SJCRH30 (cell line): Measurements from ENCODE around the gene L3MBTL2. TPM values are rescaled to one million over a fixed set of nuclear protein-coding genes. Genes with fewer than 3 reads are reported as not detected.
"Not testable (repeated sequence)": the region's sequence is repeated elsewhere in the genome, so short reads cannot be mapped to it uniquely, and the experiment has no call there.

Experiments used
- DNase-seq, 2 experiments: peaks; one replicate each; pipeline ENCODE4 v3.0.0-alpha.2; 2015 to 2020
- H3K27ac ChIP-seq: fragments of 250-450 bp; sonication (Bioruptor Pico); 2 replicates; pipeline ENCODE4 v1.5.1; 2020; ENCODE audit warnings: mild to moderate bottlenecking, moderate library complexity
- H3K27me3 ChIP-seq: fragments of 250-450 bp; sonication (Bioruptor Pico); 2 replicates; pipeline ENCODE4 v1.5.1; 2020; ENCODE audit warnings: mild to moderate bottlenecking, moderate library complexity
- H3K36me3 ChIP-seq: fragments of 250-450 bp; sonication (Bioruptor Pico); 2 replicates; pipeline ENCODE4 v1.5.1; 2020; ENCODE audit warnings: mild to moderate bottlenecking, moderate library complexity
- H3K4me1 ChIP-seq: fragments of 250-450 bp; sonication (Bioruptor Pico); 2 replicates; pipeline ENCODE4 v1.5.1; 2020; ENCODE audit warnings: mild to moderate bottlenecking, moderate library complexity
- H3K4me3 ChIP-seq: fragments of 250-450 bp; sonication (Bioruptor Pico); 2 replicates; pipeline ENCODE4 v1.5.1; 2020; ENCODE audit warnings: mild to moderate bottlenecking, moderate library complexity
- H3K9me3 ChIP-seq: fragments of 250-450 bp; sonication (Bioruptor Pico); replicated peaks from 2 replicates; pipeline ENCODE4 v1.5.1; 2020; ENCODE audit warnings: mild to moderate bottlenecking, moderate library complexity
- total RNA-seq: library from RNA; depleted of rRNA; stranded (reverse); fragments of >200 nt; shearing (Covaris generic); gene quantifications from 2 replicates; pipeline ENCODE4 v1.2.3, GENCODE V29; 2014

Gene L3MBTL2
- total RNA-seq, 1 experiment from 2014 or later = 21.6 TPM

DNA sequence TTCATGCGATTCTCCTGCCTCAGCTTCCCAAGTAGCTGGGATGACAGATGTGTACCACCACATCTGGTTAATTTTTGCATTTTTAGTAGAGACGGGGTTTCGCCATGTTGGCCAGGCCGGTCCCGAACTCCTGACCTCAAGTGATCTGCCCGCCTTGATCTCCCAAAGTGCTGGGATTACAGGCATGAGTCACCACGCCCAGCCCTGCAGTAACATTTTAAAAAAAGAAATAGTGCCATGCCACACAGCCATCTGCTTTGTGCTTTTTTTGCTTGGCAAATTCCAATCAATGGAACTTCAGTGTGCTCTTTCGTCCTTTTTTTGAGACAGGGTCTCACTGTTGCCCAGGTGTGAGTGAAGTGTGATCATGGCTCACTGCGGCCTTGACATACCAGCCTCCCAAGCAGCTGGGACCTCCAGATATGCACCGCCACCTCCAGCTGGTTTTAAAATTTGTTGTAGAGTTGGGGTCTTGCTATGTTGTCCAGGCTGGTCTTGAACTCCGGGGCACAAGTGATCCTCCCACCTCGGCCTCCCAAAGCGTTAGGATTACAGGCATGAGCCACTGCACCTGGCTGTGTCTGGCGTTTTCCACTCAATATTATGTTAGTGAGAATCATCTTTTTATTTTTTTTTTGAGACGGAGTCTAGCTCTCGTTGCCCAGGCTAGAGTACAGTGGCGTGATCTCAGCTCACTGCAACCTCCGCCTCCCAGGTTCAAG lies 37.4 kb downstream of the L3MBTL2 start:
- Histone ChIP-seq H3K36me3 (no peaks in the 10 kb centered on the region), H3K4me3 (no peak overlapping the region), H3K27me3 (no peaks in the 10 kb centered on the region), H3K9me3 (no peaks in the 10 kb centered on the region), H3K4me1 (no peaks in the 10 kb centered on the region; the same call in 1 of the 2 replicates), H3K27ac (no peak overlapping the region)
- no peak for DNase-seq

DNA sequence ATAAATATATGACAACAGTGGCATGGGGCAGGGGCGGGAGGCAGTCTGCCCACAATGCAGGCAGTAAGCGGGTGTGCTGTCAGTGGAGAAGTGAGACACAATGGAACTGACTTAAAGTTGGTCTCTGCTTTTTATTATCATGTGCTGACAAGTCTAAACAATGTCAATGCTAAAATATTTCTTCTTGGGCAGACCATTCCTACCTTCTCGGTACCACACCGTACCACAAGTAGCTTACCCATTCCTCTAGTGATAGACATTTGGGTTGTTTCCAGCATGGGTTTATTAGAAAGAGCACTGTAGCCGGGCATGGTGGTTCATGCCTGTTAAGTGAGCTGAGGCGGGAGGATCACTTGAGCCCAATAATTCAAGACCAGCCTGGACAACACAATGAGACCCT lies 38.2 kb downstream of the L3MBTL2 start:
- no peak for DNase-seq
- Histone ChIP-seq H3K27me3 (no peaks in the 10 kb centered on the region), H3K9me3 (no peaks in the 10 kb centered on the region), H3K4me3 (no peak overlapping the region), H3K36me3 (peaks cover under 1% of the 10 kb centered on the region; the same call in 1 of the 2 replicates), H3K4me1 (no peaks in the 10 kb centered on the region; the same call in 1 of the 2 replicates), H3K27ac (no peak overlapping the region)

DNA sequence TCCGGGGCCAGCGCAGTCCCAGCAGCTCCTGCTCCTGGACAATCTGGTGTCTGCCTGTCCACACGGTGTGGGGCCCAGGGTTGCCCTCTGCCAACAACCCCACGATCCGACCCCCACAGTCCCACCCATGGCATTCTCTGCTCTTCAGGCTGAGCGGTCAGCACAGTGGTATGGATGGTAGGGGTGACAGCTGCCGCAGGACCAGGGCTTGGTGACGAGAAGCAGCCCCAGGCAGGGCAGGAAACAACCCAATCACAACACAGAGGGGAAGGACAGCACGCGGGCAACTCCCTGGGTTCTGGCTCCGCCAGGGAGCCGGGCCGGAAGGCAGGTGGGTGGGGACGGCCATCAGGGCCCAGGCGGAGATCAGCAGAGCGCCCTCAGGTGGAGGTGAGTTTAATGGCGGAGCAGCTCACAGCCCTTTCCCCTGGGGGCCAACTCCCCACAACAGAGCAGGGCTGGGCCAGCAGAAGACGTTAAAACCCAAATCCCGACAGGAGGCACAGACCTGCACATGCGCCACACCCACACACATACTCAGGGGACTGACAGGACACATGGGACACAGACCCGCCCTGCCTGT lies 40.9 kb downstream of the L3MBTL2 start:
- no peaks in the 10 kb centered on the region for H3K9me3 ChIP-seq
- no peaks in the 10 kb centered on the region for H3K27me3 ChIP-seq
- no peak overlapping the region for H3K4me3 ChIP-seq
- peaks cover 14% of the 10 kb centered on the region; the same call in 1 of the 2 replicates for H3K36me3 ChIP-seq
- no peak overlapping the region for H3K27ac ChIP-seq
- H3K4me1 ChIP-seq = no peaks in the 10 kb centered on the region
- DNase-seq = no peak

DNA sequence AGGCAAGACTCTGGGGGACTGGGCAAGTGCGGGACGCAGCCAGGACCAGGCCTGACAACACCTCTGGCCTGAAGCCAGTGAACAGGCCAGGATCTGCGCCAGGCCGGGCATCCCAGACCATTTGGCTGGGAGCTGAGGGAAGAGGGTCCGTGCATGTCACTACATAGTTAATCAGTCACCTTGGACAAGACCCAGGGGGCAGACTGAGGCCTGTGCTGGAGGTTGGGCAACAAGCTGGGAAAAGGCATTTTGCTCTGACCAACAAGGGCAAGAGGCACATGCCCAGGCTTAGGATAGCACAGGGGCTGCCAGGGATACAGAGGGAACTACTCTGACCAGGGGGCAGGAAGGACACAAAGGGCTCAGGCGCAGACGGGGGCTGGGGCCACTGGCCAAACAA lies 42.6 kb downstream of the L3MBTL2 start:
- Histone ChIP-seq H3K4me3 (no peak overlapping the region), H3K27me3 (no peaks in the 10 kb centered on the region), H3K36me3 (peaks cover 14% of the 10 kb centered on the region; the same call in 1 of the 2 replicates), H3K27ac (no peak overlapping the region), H3K9me3 (no peaks in the 10 kb centered on the region), H3K4me1 (no peaks in the 10 kb centered on the region)
- no peak for DNase-seq

DNA sequence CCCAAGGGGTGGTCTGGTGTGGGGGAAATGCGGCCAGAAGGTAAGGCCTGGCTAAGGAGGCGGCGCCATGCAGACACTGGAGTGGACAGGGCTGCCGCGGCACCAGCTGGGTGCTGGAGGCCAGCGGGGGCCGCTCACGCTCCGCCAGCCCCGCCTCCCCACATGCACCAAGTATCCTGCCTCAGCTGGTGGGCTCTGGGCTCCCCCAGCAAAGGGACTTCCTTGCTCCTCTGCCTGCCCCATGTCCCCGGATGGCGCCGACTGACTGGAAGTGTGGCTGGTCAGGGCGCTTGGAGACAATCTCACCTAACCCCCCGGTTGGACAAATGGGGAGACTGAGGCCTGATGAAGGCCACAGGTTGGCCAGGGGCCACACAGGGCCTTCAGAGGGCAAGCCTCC lies 43.2 kb downstream of the L3MBTL2 start:
- H3K4me1 ChIP-seq = no peaks in the 10 kb centered on the region
- no peak overlapping the region for H3K4me3 ChIP-seq
- H3K36me3 ChIP-seq = peaks cover 14% of the 10 kb centered on the region; the same call in 1 of the 2 replicates
- DNase-seq = no peak
- no peaks in the 10 kb centered on the region for H3K27me3 ChIP-seq
- H3K27ac ChIP-seq = no peak overlapping the region
- H3K9me3 ChIP-seq = no peaks in the 10 kb centered on the region

DNA sequence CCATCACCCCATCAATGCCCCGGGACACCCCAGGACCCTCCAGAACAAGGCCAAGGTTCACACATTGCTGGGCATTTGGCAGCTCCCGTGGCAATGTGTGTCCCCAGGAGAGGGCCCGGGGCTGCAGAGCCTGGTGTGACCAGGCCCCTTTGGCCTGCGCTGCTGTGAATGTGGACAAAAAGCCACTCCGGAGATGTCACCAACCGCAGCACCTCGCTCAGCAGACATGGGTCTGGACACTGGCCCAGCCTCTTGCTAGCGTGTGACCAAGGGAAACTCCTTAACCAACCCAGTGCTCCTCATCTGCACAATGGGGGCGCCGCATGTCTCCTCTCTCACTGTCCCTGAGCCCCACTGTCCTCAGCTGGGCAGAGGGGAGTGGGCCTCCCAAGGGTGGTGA lies 43.6 kb downstream of the L3MBTL2 start:
- Histone ChIP-seq H3K27ac (no peak overlapping the region), H3K4me1 (no peaks in the 10 kb centered on the region), H3K4me3 (no peak overlapping the region), H3K9me3 (no peaks in the 10 kb centered on the region), H3K36me3 (peaks cover 14% of the 10 kb centered on the region; the same call in 1 of the 2 replicates), H3K27me3 (no peaks in the 10 kb centered on the region)
- DNase-seq = no peak

DNA sequence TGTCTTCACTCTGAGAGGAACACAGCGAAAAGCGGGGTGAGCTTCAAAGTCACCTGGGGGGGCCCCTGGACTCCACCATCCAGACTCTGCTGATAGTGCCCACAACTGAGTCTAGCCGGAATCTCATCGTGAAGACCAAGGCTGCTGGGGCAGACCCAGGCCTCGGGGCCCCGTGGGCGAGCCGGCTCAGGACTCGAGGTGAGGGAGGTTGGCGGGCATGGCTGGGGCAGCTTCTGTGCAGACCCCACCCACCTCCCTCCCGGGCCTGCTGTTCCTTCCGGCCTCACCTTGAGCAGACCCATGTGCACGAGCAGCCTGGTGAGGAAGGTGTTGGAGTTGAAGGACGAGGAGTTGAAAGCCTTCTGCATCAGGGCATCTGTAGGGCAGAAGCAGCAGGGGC lies 44.3 kb downstream of the L3MBTL2 start:
- Histone ChIP-seq H3K9me3 (no peaks in the 10 kb centered on the region), H3K36me3 (peaks cover 14% of the 10 kb centered on the region; the same call in 1 of the 2 replicates), H3K4me3 (no peak overlapping the region), H3K4me1 (no peaks in the 10 kb centered on the region), H3K27me3 (no peaks in the 10 kb centered on the region), H3K27ac (no peak overlapping the region)
- no peak for DNase-seq

DNA sequence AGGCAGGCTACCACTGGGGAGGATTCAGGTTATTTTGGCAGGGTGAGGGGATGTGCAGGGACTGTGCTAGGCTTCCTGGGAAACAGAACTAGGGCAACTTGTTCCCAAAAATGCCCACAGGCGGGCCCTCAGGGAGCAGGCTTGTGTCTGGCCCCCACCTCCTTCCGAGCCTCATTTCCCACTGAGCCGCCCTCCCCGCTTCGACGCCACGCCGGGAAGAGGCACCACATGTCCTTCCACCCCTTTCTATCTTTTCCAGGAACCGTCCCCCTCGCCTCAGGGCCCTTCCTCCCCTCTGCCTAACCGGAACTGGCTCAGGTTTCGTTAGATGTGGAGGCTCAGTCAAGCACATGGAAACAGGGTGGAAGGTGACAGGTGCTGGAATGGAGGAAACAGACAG lies 45.0 kb downstream of the L3MBTL2 start:
- peaks cover 14% of the 10 kb centered on the region; the same call in 1 of the 2 replicates for H3K36me3 ChIP-seq
- H3K4me3 ChIP-seq = no peak overlapping the region
- no peak for DNase-seq

DNA sequence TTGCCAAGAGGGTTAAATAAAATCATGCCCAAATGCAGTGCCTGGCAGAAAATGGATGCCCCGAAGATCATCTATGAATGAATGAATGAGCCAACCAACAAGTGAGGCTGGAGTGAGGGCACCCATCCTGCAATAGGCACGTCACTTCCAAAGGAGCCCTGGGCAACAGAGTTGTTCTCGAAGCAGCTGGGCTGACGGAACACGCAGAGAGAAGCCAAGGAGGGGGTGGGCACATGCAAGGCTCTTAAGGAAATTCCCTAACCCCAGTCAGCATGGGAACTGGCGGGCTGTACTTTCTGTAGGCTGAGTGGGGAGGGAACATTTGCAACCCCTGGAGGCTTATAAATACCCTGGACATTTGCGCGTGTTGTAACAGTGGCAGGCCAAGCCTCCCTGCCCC lies 47.3 kb downstream of the L3MBTL2 start:
- Histone ChIP-seq H3K4me1 (no peaks in the 10 kb centered on the region), H3K27ac (no peak overlapping the region), H3K4me3 (no peak overlapping the region), H3K36me3 (peaks cover 19% of the 10 kb centered on the region; the same call in 1 of the 2 replicates), H3K9me3 (no peaks in the 10 kb centered on the region), H3K27me3 (no peaks in the 10 kb centered on the region)
- DNase-seq = no peak

More for the DNA sequence above, 45.0 kb downstream of the L3MBTL2 start:
- H3K4me1 ChIP-seq = no peaks in the 10 kb centered on the region
- H3K27me3 ChIP-seq = no peaks in the 10 kb centered on the region
- no peaks in the 10 kb centered on the region for H3K9me3 ChIP-seq
- no peak overlapping the region for H3K27ac ChIP-seq

DNA sequence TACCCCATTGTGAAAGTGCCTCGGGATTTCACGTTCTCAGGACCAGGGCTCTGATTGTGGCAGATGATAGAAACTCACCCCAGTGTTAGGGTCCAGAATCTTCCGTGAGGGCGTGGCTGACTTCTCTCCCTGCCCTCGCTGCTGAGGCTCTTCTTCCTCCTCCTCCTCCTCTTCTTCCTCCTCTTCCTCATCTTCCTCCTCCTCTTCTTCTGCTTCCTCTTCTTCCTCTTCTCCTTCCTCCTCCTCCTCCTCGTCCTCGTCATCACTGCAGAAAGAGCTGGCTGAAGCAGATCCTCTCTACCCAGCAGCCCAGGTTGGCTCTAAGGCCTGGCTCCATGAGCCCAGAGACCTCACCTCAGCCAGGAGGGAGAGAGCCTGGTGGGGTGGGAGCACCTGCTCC lies 49.1 kb downstream of the L3MBTL2 start:
- H3K9me3 ChIP-seq = no peaks in the 10 kb centered on the region
- H3K4me3 ChIP-seq = no peak overlapping the region
- no peaks in the 10 kb centered on the region for H3K27me3 ChIP-seq
- no peak overlapping the region for H3K27ac ChIP-seq
- peaks cover 21% of the 10 kb centered on the region for H3K36me3 ChIP-seq
- no peak for DNase-seq
- H3K4me1 ChIP-seq = no peaks in the 10 kb centered on the region

DNA sequence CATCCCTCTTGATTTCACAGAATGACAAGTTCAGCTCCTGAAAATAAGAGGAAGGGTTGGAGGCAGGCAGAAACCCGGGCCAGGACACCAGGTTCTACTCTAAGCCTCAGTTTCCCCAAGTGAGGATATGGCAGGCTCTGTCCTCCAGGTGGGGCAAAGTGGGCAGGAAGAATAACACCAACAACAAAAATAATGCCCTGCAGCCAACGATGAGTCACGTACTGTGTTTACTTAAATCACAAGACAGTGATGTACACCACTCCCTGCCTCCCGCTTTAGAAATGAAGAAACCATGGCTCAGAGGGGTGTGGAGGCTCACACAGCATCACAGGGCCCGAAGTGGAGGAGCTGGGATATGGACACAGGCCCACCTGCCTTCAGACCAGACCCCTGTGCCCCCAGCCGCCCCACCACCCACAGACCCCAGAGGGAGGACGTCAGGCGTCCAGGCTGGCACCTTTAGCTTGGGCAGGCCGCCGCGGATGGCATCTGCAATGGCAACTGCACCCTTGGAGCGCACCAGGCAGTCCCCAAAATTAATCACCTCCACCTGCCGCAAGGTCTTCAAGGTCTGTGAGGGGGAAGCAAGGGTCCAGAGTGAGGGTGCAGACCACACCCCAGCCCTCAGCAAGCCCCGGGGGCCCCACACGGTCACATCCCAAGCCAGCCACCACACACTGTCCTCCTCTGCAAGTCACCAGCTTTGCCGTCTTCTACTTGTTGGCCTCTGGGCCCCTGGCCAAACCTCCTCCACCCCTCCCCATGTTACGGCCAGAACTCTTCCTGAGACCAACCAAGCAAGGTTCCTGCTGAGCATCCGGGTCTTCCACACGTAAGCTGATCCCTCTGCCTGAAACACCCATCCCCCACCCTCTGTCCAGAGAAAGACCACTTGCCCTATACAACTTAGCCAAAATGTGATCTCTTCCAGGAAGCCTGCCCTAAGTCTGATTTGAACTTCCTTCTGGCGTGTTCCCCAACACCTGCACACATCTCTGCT lies 51.4 kb downstream of the L3MBTL2 start:
- Histone ChIP-seq H3K27ac (no peak overlapping the region), H3K36me3 (peaks cover 30% of the 10 kb centered on the region), H3K9me3 (no peaks in the 10 kb centered on the region), H3K4me3 (no peak overlapping the region), H3K4me1 (no peaks in the 10 kb centered on the region), H3K27me3 (no peaks in the 10 kb centered on the region)
- no peak for DNase-seq

DNA sequence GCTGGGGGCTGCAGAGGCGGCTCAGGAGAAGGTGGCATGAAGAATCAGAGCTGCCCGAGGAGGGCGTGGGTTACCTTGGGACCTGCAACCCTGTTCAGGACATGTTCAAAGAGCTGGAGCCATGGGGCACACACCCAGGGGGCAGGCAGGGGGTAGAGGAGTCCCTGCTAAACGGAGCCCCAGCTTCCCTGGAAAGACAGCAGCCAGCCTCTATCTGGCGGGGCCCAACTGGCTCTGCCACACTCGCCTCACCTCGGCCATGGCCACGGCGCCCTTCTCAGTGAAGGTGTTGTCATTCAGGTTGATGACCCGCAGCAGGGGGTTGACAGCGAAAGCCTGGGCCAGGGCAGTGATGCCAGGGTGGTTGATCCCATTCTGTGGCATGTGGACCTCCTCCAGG lies 52.6 kb downstream of the L3MBTL2 start:
- H3K27me3 ChIP-seq = no peaks in the 10 kb centered on the region
- H3K36me3 ChIP-seq = peaks cover 38% of the 10 kb centered on the region

DNA sequence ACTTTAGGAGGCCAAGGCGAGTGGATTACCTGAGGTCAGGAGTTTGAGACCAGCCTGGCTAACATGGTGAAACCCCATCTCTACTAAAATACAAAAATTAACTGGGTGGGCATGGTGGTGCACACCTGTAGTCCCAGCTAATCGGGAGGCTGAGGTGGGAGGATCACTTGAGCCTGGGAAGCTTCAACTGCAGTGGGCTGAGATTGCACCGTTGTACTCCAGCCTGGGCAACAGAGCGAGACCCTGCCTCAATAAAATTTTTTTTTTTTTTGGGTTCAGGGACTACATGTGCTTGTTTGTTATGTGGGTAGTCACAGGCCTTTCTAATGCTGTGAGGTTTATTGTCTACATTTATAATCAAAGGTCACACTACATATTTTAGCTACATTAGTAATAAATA lies 54.6 kb downstream of the L3MBTL2 start:
- not testable (repeated sequence) for H3K9me3 ChIP-seq, DNase-seq, H3K4me3 ChIP-seq, H3K27ac ChIP-seq, H3K27me3 ChIP-seq, H3K4me1 ChIP-seq
- peaks cover 55% of the 10 kb centered on the region for H3K36me3 ChIP-seq

More for the DNA sequence above, 52.6 kb downstream of the L3MBTL2 start:
- Histone ChIP-seq H3K27ac (no peak overlapping the region), H3K4me3 (no peak overlapping the region), H3K4me1 (no peaks in the 10 kb centered on the region), H3K9me3 (no peaks in the 10 kb centered on the region)
- no peak for DNase-seq

DNA sequence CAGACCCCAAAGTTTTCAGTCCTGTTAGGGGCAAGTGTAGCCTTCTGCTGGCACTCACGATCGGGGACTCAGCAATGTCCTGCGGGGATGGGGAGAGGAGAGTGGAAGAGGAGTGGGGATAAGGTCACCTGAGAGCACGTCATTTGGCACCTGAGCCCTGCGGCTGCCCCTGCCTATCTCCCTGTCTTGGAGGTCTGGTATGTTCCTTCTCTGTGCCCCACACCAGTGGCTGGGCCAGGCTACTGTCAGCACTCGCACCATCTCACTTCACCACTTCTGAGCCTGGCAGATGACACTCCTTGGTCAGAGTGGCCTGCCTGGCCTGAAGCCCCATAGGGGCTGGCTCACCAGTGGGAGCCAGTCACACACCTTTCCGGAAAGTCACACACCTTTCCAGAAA lies 55.8 kb downstream of the L3MBTL2 start:
- Histone ChIP-seq H3K4me1 (no peaks in the 10 kb centered on the region), H3K36me3 (peaks cover 58% of the 10 kb centered on the region), H3K4me3 (no peak overlapping the region), H3K9me3 (no peaks in the 10 kb centered on the region), H3K27ac (no peak overlapping the region), H3K27me3 (no peaks in the 10 kb centered on the region)
- DNase-seq = no peak
